ENCODE results near the gene CBR4.

CBR4 gene

DNA sequence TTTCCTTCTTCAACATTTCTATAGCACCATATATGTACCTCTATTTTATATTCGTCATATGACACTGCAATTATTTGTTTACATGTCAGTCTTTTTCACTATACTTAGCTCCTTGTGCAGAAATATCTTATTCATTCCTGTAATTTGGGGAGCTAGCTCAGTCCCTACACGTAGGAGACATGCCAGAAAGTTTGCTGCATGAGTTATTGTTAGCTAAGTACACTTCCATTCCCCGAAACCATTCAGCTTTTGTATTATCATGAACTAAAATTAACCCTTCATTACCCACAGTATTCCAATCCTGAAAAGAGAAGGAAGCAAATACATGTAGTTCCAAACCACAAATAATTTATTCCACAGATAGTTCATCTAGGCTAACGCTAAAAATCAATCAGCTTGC, 10.2 kb downstream of the CBR4 start:
- TF ChIP-seq EGR1 (IDR thresholded peaks at IDR 0.05) (no peak), YY1 (IDR thresholded peaks at IDR 0.05; ENCODE audit: low read depth) (no peak), CREB1 (IDR thresholded peaks at IDR 0.05; ENCODE audit: low read depth) (no peak), TCF12 (IDR thresholded peaks at IDR 0.05; ENCODE audit: low read depth) (no peak), CEBPB (IDR thresholded peaks at IDR 0.05) (no peak), RAD21 (IDR thresholded peaks at IDR 0.05; ENCODE audit: low read depth) (no peak), FOXM1 (IDR thresholded peaks at IDR 0.05; ENCODE audit: borderline replicate concordance, low read depth) (no peak), TEAD4 (IDR thresholded peaks at IDR 0.05) (no peak), TAF1 (IDR thresholded peaks at IDR 0.05; ENCODE audit: low read depth) (no peak), NFIC (IDR thresholded peaks at IDR 0.05) (no peak), EP300 (IDR thresholded peaks at IDR 0.05; ENCODE audit: borderline replicate concordance) (no peak), ZBTB7A (IDR thresholded peaks at IDR 0.05; ENCODE audit: low read depth) (no peak)
- TF ChIP-seq, protein P1, sequence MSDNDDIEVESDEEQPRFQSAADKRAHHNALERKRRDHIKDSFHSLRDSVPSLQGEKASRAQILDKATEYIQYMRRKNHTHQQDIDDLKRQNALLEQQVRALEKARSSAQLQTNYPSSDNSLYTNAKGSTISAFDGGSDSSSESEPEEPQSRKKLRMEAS (IDR thresholded peaks at IDR 0.05): no peak
- TF ChIP-seq, protein P2, sequence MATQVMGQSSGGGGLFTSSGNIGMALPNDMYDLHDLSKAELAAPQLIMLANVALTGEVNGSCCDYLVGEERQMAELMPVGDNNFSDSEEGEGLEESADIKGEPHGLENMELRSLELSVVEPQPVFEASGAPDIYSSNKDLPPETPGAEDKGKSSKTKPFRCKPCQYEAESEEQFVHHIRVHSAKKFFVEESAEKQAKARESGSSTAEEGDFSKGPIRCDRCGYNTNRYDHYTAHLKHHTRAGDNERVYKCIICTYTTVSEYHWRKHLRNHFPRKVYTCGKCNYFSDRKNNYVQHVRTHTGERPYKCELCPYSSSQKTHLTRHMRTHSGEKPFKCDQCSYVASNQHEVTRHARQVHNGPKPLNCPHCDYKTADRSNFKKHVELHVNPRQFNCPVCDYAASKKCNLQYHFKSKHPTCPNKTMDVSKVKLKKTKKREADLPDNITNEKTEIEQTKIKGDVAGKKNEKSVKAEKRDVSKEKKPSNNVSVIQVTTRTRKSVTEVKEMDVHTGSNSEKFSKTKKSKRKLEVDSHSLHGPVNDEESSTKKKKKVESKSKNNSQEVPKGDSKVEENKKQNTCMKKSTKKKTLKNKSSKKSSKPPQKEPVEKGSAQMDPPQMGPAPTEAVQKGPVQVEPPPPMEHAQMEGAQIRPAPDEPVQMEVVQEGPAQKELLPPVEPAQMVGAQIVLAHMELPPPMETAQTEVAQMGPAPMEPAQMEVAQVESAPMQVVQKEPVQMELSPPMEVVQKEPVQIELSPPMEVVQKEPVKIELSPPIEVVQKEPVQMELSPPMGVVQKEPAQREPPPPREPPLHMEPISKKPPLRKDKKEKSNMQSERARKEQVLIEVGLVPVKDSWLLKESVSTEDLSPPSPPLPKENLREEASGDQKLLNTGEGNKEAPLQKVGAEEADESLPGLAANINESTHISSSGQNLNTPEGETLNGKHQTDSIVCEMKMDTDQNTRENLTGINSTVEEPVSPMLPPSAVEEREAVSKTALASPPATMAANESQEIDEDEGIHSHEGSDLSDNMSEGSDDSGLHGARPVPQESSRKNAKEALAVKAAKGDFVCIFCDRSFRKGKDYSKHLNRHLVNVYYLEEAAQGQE (IDR thresholded peaks at IDR 0.05; ENCODE audit: low read depth): no peak
- TF ChIP-seq, protein P3, sequence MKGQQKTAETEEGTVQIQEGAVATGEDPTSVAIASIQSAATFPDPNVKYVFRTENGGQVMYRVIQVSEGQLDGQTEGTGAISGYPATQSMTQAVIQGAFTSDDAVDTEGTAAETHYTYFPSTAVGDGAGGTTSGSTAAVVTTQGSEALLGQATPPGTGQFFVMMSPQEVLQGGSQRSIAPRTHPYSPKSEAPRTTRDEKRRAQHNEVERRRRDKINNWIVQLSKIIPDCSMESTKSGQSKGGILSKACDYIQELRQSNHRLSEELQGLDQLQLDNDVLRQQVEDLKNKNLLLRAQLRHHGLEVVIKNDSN (IDR thresholded peaks at IDR 0.05): no peak

DNA sequence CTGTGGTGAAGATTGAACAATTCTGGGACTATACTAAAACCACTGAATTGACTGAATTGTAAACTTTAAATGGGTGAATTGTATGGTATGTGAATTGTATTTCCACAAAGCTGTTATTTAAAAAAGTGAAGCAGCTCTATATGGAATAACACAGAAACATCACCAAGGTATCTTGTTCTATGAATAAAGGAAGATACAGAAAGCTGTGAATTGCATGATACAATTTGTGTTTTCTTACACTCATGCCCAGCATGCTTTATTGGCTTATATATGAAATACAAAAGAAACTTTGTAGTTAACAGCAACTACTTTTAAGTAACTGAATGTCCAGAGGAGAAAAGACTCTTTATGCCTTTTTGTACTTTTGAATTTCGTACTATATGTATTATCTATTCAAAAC, 11.5 kb downstream of the CBR4 start:
- TF ChIP-seq EP300 (IDR thresholded peaks at IDR 0.05; ENCODE audit: borderline replicate concordance) (no peak), YY1 (IDR thresholded peaks at IDR 0.05; ENCODE audit: low read depth) (no peak), CEBPB (IDR thresholded peaks at IDR 0.05) (no peak), TAF1 (IDR thresholded peaks at IDR 0.05; ENCODE audit: low read depth) (no peak)
- TF ChIP-seq, protein P1 (IDR thresholded peaks at IDR 0.05): no peak

DNA sequence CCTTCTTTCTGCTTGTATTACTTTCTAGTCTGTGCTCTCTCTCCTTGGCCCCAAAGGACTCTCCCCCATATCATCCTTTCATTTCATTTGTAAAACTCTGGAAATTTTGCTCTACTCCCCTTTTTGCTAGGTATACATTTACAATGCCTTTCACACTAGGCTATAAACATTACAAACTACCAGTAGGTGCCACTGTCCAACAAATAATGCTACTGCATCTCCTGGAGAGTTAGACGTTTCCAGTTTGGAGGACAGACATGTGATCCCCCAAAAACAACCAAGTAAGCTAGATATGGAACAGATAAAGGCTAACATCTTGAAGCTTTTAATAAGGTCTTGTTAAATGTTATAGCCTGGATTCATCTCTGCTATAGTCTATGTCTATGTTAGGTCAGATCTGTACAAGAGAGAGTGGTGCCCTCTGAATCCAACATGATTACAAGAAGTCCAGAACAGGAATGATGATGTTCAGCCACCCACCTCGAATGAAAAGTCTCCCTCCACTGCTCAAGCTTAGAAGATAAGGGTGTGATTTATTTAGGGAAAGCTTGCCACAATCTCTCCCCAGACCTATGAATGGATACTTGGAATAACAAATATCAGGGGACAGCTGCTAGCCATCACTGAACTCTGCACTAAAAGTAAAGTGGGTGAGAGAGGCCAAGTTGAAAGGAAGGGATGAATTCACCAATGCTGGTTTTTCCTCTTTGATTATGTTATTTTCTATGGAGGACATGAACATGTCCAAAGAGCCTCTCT, 14.3 kb downstream of the CBR4 start:
- peak; percentile 55; the same call in 1 of the 2 replicates for TF ChIP-seq RAD21 (IDR thresholded peaks at IDR 0.05; ENCODE audit: low read depth)
- no peak for TF ChIP-seq NFIC (IDR thresholded peaks at IDR 0.05)

DNA sequence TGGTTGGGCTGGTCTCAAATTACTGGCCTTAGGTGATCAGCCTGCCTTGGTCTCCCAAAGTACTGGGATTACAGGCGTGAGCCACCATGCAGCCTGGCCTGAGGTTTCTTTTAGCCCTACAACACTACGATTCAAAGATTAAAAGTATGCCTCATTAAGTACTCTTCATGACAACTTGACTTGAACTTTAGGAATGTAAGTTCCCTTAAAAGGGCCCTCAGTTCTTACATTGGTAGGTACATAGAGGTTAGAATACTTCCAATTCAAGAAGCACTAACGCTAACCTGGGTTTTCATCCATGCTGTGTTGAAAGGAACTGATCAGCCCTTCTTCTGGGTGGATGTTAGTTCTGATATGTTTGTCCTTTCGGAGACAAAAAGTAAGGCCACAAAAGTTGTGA, 15.1 kb downstream of the CBR4 start:
- TF ChIP-seq TCF12 (IDR thresholded peaks at IDR 0.05; ENCODE audit: low read depth): no peak
- no peak for TF ChIP-seq RAD21 (IDR thresholded peaks at IDR 0.05; ENCODE audit: low read depth)
- no peak for TF ChIP-seq YY1 (IDR thresholded peaks at IDR 0.05; ENCODE audit: low read depth)
- no peak for TF ChIP-seq TEAD4 (IDR thresholded peaks at IDR 0.05)
- TF ChIP-seq, protein P2 (IDR thresholded peaks at IDR 0.05; ENCODE audit: low read depth): no peak
- no peak for TF ChIP-seq TAF1 (IDR thresholded peaks at IDR 0.05; ENCODE audit: low read depth)
- no peak for TF ChIP-seq CREB1 (IDR thresholded peaks at IDR 0.05; ENCODE audit: low read depth)
- TF ChIP-seq NFIC (IDR thresholded peaks at IDR 0.05): no peak
- no peak for TF ChIP-seq EGR1 (IDR thresholded peaks at IDR 0.05)
- no peak for TF ChIP-seq CEBPB (IDR thresholded peaks at IDR 0.05)
- no peak for TF ChIP-seq ZBTB7A (IDR thresholded peaks at IDR 0.05; ENCODE audit: low read depth)
- TF ChIP-seq, protein P1 (IDR thresholded peaks at IDR 0.05): no peak
- TF ChIP-seq FOXM1 (IDR thresholded peaks at IDR 0.05; ENCODE audit: borderline replicate concordance, low read depth): no peak

DNA sequence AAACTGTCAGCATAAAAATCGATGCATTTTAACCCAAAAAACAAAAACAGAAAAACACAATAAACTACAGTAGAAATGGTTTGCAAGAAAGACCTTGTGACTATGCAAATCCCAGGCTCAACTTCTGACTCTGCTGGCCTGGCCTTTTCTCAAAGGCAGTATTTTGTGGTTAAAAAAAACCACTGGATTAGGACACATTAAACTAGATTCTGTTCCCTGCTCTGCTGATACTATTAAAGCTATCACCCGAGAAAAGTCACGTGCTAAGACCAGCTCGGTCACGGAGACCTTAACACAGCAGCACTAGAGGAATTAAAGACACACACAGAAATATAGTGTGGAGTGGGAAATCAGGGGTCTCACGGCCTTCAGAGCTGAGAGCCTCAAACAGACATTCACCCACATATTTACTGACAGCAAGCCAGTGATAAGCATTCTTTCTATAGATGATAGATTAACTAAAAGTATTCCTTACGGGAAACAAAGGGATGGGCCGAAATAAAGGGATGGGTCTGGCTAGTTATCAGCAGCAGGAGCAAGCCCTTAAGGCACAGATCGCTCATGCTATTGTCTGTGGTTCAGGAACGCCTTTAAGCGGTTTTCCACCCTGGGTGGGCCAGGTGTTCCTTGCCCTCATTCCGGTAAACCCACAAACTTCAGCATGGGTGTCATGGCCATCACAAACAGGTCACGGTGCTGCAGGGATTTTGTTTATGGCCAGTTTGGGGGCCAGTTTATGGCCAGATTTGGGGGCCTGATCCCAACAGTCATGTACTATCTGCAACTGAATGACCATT, 16.1 kb downstream of the CBR4 start:
- TF ChIP-seq, protein P1 (IDR thresholded peaks at IDR 0.05): no peak
- TF ChIP-seq EGR1 (IDR thresholded peaks at IDR 0.05) (no peak), EP300 (IDR thresholded peaks at IDR 0.05; ENCODE audit: borderline replicate concordance) (no peak), CEBPB (IDR thresholded peaks at IDR 0.05) (no peak), TCF12 (IDR thresholded peaks at IDR 0.05; ENCODE audit: low read depth) (no peak), CREB1 (IDR thresholded peaks at IDR 0.05; ENCODE audit: low read depth) (no peak), RAD21 (IDR thresholded peaks at IDR 0.05; ENCODE audit: low read depth) (no peak; the same call in 1 of the 2 replicates), ZBTB7A (IDR thresholded peaks at IDR 0.05; ENCODE audit: low read depth) (no peak), TEAD4 (IDR thresholded peaks at IDR 0.05) (no peak), TAF1 (IDR thresholded peaks at IDR 0.05; ENCODE audit: low read depth) (no peak)
- TF ChIP-seq, protein P2 (IDR thresholded peaks at IDR 0.05; ENCODE audit: low read depth): no peak

Measured in Ishikawa (cell line).